Inflammatory macrophage treated with lipopolysaccharide for 4 hours (primary cell): ENCODE measurements around the gene USP15.
"Not testable (repeated sequence)": the region's sequence is repeated elsewhere in the genome, so short reads cannot be mapped to it uniquely, and the experiment has no call there.

Experiments used
- DNase-seq: peaks from one replicate; pipeline ENCODE4 v3.0.0-alpha.2; 2020

The USP15 gene

GRCh38 chr12:62461171-62461837, 201.1 kb downstream of the USP15 start:
- DNase-seq, result not testable (repeated sequence)

GRCh38 chr12:62463252-62463651, 203.0 kb downstream of the USP15 start:
- not testable (repeated sequence) for DNase-seq
